ENCODE results near the gene XRCC4. TPM values are rescaled to one million over a fixed set of nuclear protein-coding genes. Genes with fewer than 3 reads are reported as not detected.
"Not testable (repeated sequence)": the region's sequence is repeated elsewhere in the genome, so short reads cannot be mapped to it uniquely, and the experiment has no call there.

XRCC4 gene
- total RNA-seq, 2 experiments from 2014 or later, result 12.8 to 12.9 TPM

DNA sequence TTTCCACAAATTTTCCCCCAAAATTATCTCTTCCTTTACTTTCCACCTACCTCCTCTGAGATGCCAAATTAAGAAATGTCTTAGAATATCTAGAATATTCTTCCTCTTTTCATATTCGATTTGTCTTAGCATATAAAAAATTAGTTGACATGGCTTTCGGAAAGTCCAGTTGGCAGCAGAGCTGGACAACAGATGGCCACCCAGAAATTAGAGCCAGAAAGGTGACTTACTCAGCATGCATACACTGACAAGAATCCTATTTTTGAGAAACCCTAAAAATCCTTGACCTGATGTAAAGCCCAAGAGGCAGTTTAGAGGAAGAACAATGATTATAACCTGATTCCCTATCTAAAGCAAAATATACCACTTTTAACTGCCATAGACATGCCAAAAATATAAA, 22.2 kb upstream of the XRCC4 start:
- H3K27me3 Mint-ChIP-seq, result no peaks in the 10 kb centered on the region
- ATAC-seq, result no peak
- peaks cover 47% of the 10 kb centered on the region for H3K36me3 Mint-ChIP-seq (ENCODE audit: low read depth)
- DNase-seq, result no peak
- intact Hi-C loops (cut with micrococcal nuclease), result no loop called here
- H3K9me3 Mint-ChIP-seq, result no peaks in the 10 kb centered on the region
- H3K27ac Mint-ChIP-seq, result peak overlapping the region; percentile 55
- no peak overlapping the region for H3K4me3 Mint-ChIP-seq
- ChIA-PET POLR2A (no interaction called here), CTCF (no interaction called here)
- TF ChIP-seq, protein P1, sequence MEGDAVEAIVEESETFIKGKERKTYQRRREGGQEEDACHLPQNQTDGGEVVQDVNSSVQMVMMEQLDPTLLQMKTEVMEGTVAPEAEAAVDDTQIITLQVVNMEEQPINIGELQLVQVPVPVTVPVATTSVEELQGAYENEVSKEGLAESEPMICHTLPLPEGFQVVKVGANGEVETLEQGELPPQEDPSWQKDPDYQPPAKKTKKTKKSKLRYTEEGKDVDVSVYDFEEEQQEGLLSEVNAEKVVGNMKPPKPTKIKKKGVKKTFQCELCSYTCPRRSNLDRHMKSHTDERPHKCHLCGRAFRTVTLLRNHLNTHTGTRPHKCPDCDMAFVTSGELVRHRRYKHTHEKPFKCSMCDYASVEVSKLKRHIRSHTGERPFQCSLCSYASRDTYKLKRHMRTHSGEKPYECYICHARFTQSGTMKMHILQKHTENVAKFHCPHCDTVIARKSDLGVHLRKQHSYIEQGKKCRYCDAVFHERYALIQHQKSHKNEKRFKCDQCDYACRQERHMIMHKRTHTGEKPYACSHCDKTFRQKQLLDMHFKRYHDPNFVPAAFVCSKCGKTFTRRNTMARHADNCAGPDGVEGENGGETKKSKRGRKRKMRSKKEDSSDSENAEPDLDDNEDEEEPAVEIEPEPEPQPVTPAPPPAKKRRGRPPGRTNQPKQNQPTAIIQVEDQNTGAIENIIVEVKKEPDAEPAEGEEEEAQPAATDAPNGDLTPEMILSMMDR (IDR thresholded peaks at IDR 0.05), result no peak
- H3K4me1 Mint-ChIP-seq (ENCODE audit: low read depth), result peaks cover 12% of the 10 kb centered on the region

DNA sequence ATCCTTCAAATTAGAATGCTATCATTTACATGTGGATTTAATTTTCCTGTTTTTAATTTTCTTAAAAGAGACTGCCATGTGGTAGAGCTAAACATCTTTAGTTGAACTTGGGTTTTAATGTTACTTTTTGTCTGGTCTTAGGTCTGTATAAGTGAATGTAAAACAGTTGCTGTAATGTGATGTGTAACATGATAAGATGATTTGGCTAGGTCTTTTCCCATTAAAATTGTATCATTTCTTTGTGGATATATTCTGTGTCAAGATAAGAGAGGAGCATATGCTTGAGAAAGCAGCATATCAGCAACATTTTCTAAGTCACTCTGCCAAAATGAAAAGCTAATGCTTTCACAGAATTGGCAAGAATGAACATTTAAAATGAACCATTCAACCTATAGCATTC, 18.6 kb upstream of the XRCC4 start:
- DNase-seq (no peak), ATAC-seq (no peak)
- ChIA-PET CTCF (no interaction called here), POLR2A (no interaction called here)
- intact Hi-C loops (cut with micrococcal nuclease), result no loop called here
- Mint-ChIP-seq H3K4me3 (no peak overlapping the region), H3K9me3 (no peaks in the 10 kb centered on the region), H3K27me3 (no peaks in the 10 kb centered on the region), H3K4me1 (ENCODE audit: low read depth) (peaks cover 15% of the 10 kb centered on the region), H3K36me3 (ENCODE audit: low read depth) (peaks cover 63% of the 10 kb centered on the region), H3K27ac (no peak overlapping the region)
- TF ChIP-seq, protein P1 (IDR thresholded peaks at IDR 0.05), result no peak

DNA sequence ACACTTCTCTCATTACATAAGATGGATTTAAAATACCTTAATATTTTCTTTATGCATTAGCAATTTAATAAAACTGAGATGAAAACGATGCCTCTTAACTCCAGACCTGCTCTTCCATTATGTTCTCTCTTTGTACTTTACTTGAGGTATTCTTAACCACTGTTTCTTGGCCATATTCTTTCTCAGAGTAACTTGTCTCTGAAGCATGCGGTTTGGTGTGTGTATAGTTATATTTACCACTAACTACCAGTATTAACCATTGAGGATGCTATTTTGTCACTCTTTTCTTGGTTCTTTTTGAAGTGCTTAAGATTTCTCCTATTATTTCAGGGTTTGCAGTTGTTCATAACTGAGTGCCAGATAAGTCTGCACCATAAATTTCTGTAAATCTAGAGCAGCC, 18.0 kb upstream of the XRCC4 start:
- Mint-ChIP-seq H3K4me3 (no peak overlapping the region), H3K27ac (no peak overlapping the region), H3K36me3 (ENCODE audit: low read depth) (peaks cover 59% of the 10 kb centered on the region), H3K27me3 (no peaks in the 10 kb centered on the region), H3K4me1 (ENCODE audit: low read depth) (peaks cover 18% of the 10 kb centered on the region), H3K9me3 (no peaks in the 10 kb centered on the region)
- TF ChIP-seq, protein P1 (IDR thresholded peaks at IDR 0.05), result no peak
- intact Hi-C loops (cut with micrococcal nuclease), result no loop called here
- no peak for ATAC-seq
- no peak for DNase-seq
- ChIA-PET POLR2A (no interaction called here), CTCF (no interaction called here)

DNA sequence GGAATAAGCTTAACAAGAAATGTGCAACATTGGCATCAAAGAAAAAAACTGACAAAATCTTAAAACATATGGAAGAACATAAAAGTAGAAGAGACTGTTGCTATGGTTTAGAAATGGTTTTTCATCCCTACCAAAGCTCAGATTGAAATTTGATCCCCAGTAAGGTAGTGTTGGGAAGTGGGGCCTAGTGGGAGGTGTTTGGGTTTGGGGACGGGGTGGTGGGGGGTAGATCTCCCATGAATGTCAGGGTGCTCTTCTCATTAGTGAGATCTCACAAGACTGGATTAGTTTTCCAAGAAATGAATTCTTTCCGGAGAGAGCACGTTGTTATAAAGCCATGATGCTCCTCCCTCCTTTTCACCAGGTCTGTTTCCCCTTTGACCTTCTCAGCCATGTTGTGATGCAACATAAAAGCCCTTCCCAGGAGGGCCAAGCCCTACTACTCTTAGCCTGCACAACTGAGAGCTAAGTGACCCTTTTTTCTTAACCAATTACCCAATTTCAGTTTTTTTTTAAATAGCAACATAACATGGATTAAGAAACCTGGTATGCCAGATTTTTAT, 10.7 kb upstream of the XRCC4 start:
- DNase-seq (no peak), ATAC-seq (no peak)
- TF ChIP-seq, protein P1 (IDR thresholded peaks at IDR 0.05), result no peak
- POLR2A ChIA-PET, result interaction anchor here (1.2 to 1.8 kb wide), 2 partner anchors 11 to 12 kb away, joined by 4 to 6 read pairs; partner anchors contain the start of genes TMEM167A and XRCC4
- Mint-ChIP-seq H3K27ac (no peak overlapping the region), H3K4me1 (ENCODE audit: low read depth) (peaks cover 49% of the 10 kb centered on the region), H3K4me3 (no peak overlapping the region), H3K36me3 (ENCODE audit: low read depth) (peaks cover 28% of the 10 kb centered on the region), H3K27me3 (no peaks in the 10 kb centered on the region), H3K9me3 (no peaks in the 10 kb centered on the region)
- intact Hi-C loops (cut with micrococcal nuclease), result no loop called here
- CTCF ChIA-PET, result no interaction called here

DNA sequence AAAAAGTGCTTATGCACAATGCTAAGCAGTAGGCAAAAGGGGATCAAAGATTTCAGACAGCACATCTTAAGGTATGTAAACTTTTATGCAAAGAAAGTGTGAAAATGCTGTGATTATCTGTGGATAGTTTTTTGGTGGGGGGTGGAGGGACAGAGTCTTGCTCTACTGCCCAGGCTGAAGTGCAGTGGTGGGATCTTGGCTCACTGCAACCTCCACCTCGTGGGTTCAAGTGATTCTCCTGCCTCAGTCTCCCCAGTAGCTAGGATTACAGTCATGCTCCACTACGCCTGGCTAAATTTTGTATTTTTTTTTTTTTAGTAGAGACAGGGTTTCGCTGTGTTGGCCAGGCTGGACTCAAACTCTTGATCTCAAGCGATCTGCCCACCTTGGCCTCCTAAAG, 10.0 kb upstream of the XRCC4 start:
- H3K27ac Mint-ChIP-seq; ATAC-seq; DNase-seq; H3K4me3 Mint-ChIP-seq; H3K27me3 Mint-ChIP-seq; CTCF ChIA-PET; intact Hi-C loops (cut with micrococcal nuclease); H3K9me3 Mint-ChIP-seq: not testable (repeated sequence)
- POLR2A ChIA-PET, result interaction anchor here (1.8 kb wide), 1 partner anchor 10 kb away, joined by 6 read pairs; the partner anchor contains the start of genes TMEM167A and XRCC4
- Mint-ChIP-seq H3K36me3 (ENCODE audit: low read depth) (peaks cover 30% of the 10 kb centered on the region), H3K4me1 (ENCODE audit: low read depth) (peaks cover 57% of the 10 kb centered on the region)
